B cell (primary cell): Measurements from ENCODE around the gene RNU5B-1. TPM values are rescaled to one million over a fixed set of nuclear protein-coding genes. Genes with fewer than 3 reads are reported as not detected.

Experiments used
- ATAC-seq: fragments of 200-7000 bp; cut with Tn5 transposase; one replicate; pipeline ENCODE4 v1.10.0; 2021; ENCODE audit warnings: low read depth, mild to moderate bottlenecking, moderate number of reproducible peaks, moderate library complexity
- CTCF ChIA-PET: fragments of 350-600 bp; sonication (Branson Sonifier 250); formaldehyde crosslinking; loops from one replicate; lab custom pipeline; 2021; ENCODE audit warnings: antibody characterized with exemption, inconsistent platforms; lab: Charles Lee
- POLR2A ChIA-PET: fragments of 350-600 bp; sonication (Branson Sonifier 250); formaldehyde crosslinking; loops from one replicate; lab custom pipeline; 2021; ENCODE audit warnings: antibody characterized with exemption; lab: Charles Lee
- DNase-seq: peaks from one replicate; pipeline ENCODE4 v3.0.0; 2013
- H2AFZ ChIP-seq: 2 replicates; pipeline ENCODE4 v1.6.1; 2012; ENCODE audit warnings: mild to moderate bottlenecking, low read depth, low read length; ENCODE audit not compliant: insufficient read depth, poor library complexity, severe bottlenecking
- H3K27ac ChIP-seq, 2 donors: 1 replicate in 1 of 2; 2 replicates in 1 of 2; pipeline ENCODE4 v1.5.1; 2012 to 2013; ENCODE audit warnings: low read length in 2 of 2, mild to moderate bottlenecking in 2 of 2, moderate library complexity in 1 of 2
- H3K27me3 ChIP-seq, 4 experiments: fragments of 200-600 bp in 1 of 4; sonication (generic) in 1 of 4; replicated peaks in 1 of 4; 1 replicate in 2 of 4; 2 replicates in 2 of 4; pipeline versions ENCODE4 v1.6.1 to v1.7.0; 2013 to 2016; ENCODE audit warnings: low read length in 3 of 4, mild to moderate bottlenecking in 2 of 4, mixed read lengths in 1 of 4, moderate library complexity in 1 of 4; ENCODE audit not compliant: insufficient read depth in 4 of 4, control insufficient read depth in 3 of 4; ENCODE audit errors: control extremely low read depth in 1 of 4
- H3K36me3 ChIP-seq, 2 experiments: replicated peaks in 1 of 2; 1 replicate in 1 of 2; 2 replicates in 1 of 2; pipeline versions ENCODE4 v1.6.1 to v1.7.1; 2013; ENCODE audit warnings: low read length in 1 of 2; ENCODE audit not compliant: insufficient read depth in 2 of 2, control insufficient read depth in 1 of 2; ENCODE audit errors: control extremely low read depth in 1 of 2, extremely low read depth in 1 of 2
- H3K4me1 ChIP-seq, 2 donors: fragments of 200-600 bp in 1 of 2; sonication (generic) in 1 of 2; 1 replicate in 1 of 2; 2 replicates in 1 of 2; pipeline versions ENCODE4 v1.5.1 to v1.6.1; 2013 to 2017; ENCODE audit warnings: low read length in 2 of 2; ENCODE audit not compliant: control insufficient read depth in 2 of 2, insufficient read depth in 2 of 2
- H3K4me2 ChIP-seq: replicated peaks from 2 replicates; pipeline ENCODE3; 2012; ENCODE audit warnings: mild to moderate bottlenecking, low read depth, low read length; ENCODE audit not compliant: poor library complexity, severe bottlenecking
- H3K4me3 ChIP-seq, 5 experiments: fragments of 200-600 bp in 1 of 5; sonication (generic) in 1 of 5; 1 replicate in 3 of 5; 2 replicates in 2 of 5; pipeline versions ENCODE4 v1.5.1 to v1.7.0; 2011 to 2016; ENCODE audit warnings: low read length in 4 of 5, mild to moderate bottlenecking in 4 of 5, low read depth in 2 of 5, control low read depth in 1 of 5, moderate library complexity in 1 of 5; ENCODE audit not compliant: insufficient read depth in 1 of 5; ENCODE audit errors: control extremely low read depth in 1 of 5, extremely low read depth in 1 of 5
- H3K79me2 ChIP-seq: fragments of 200-600 bp; sonication (generic); one replicate; pipeline ENCODE4 v1.6.0; 2016; ENCODE audit warnings: low read length; ENCODE audit not compliant: control insufficient read depth, insufficient read depth
- H3K9ac ChIP-seq: fragments of 200-600 bp; sonication (generic); 2 replicates; pipeline ENCODE4 v1.6.1; 2017; ENCODE audit warnings: mild to moderate bottlenecking, low read length, moderate library complexity
- H3K9me3 ChIP-seq, 3 donors: one replicate each; pipeline versions ENCODE4 v1.6.1 to v1.7.1; 2013; ENCODE audit warnings: low read length in 2 of 3; ENCODE audit not compliant: control insufficient read depth in 2 of 3, insufficient read depth in 1 of 3; ENCODE audit errors: control extremely low read depth in 1 of 3
- H4K20me1 ChIP-seq: 2 replicates; pipeline ENCODE4 v1.6.0; 2012; ENCODE audit warnings: mild to moderate bottlenecking, low read length; ENCODE audit not compliant: insufficient read depth, control insufficient read depth, poor library complexity, severe bottlenecking
- H3K27ac Mint-ChIP-seq: one replicate; pipeline ENCODE4 v1.8.0; 2021; ENCODE audit warnings: mixed read lengths
- H3K27me3 Mint-ChIP-seq: one replicate; pipeline ENCODE4 v1.8.0; 2021; ENCODE audit warnings: mixed read lengths
- H3K4me1 Mint-ChIP-seq: one replicate; pipeline ENCODE4 v1.8.0; 2021; ENCODE audit warnings: mixed read lengths
- H3K4me3 Mint-ChIP-seq: one replicate; pipeline ENCODE4 v1.8.0; 2021; ENCODE audit warnings: mixed read lengths
- H3K9me3 Mint-ChIP-seq: one replicate; pipeline ENCODE4 v1.8.0; 2022; ENCODE audit warnings: mixed read lengths; ENCODE audit not compliant: insufficient read depth
- CTCF ChIP-seq: fragments of 200-600 bp; IDR thresholded peaks from one replicate; pipeline ENCODE4 v1.8.0; 2022; ENCODE audit warnings: antibody characterized with exemption, mild to moderate bottlenecking
- EZH2 ChIP-seq: IDR thresholded peaks from 2 replicates; pipeline ENCODE4 v1.6.1; 2012; ENCODE audit warnings: borderline replicate concordance, low read depth, mild to moderate bottlenecking, moderate library complexity, low read length; ENCODE audit not compliant: insufficient read depth, poor library complexity, severe bottlenecking
- WGBS: methylation state at CpG from one replicate; pipeline ENCODE4 v1.1.5; 2013; ENCODE audit warnings: missing lambda C conversion rate; ENCODE audit not compliant: insufficient coverage; 5-methylcytosine and 5-hydroxymethylcytosine counted together
- intact Hi-C: fragments of 100-400 bp; cut with micrococcal nuclease; formaldehyde crosslinking; loops from one replicate; pipeline ENCODE4 v1.10.0; 2022
- polyA plus RNA-seq: library from polyadenylated mRNA; depleted of rRNA; stranded (reverse); fragments of >200 nt; gene quantifications from 2 replicates; pipeline ENCODE4 v1.2.3, GENCODE V29; 2012
- total RNA-seq, 2 donors: library from RNA; stranded (reverse); fragments of 120-200 nt in 1 of 2; gene quantifications; 1 replicate in 1 of 2; 2 replicates in 1 of 2; pipeline versions ENCODE4 v1.2.3 to v1.2.4, GENCODE V29; 2013 to 2022

The RNU5B-1 gene
- total and polyA plus RNA-seq, 2 donors (not counting 1 experiment from before 2014, with no cell fraction given): 21.7 TPM; not detected in 1

GRCh38 chr15:65336493-65337435, 32.3 kb downstream of the RNU5B-1 start:
- CTCF ChIA-PET: interaction anchor here (0.6 to 1.2 kb wide), 3 partner anchors 13 to 150 kb away, joined by 3 read pairs; no protein-coding TSS in a partner anchor
- H3K27ac ChIP-seq: no peak overlapping the region
- peaks cover 0 to 21% (median 5%) of the 10 kb centered on the region in 4 experiments for H3K27me3 ChIP-seq
- peak overlapping the region; percentile 26 for H3K9ac ChIP-seq
- no peak overlapping the region for H3K4me3 ChIP-seq
- POLR2A ChIA-PET: no interaction called here
- no peak overlapping the region for H3K27ac Mint-ChIP-seq
- H3K4me3 Mint-ChIP-seq: peak overlapping the region; percentile 74
- H3K4me1 Mint-ChIP-seq: peaks cover 18% of the 10 kb centered on the region
- H3K36me3 ChIP-seq: no peaks in the 10 kb centered on the region
- no peak overlapping the region for H2AFZ ChIP-seq
- intact Hi-C loops: no loop called here
- H3K4me2 ChIP-seq: peak overlapping the region; percentile 53
- DNase-seq (peak; percentile 41), ATAC-seq (peak; percentile 83)
- peaks cover 36% of the 10 kb centered on the region for H3K27me3 Mint-ChIP-seq
- H3K9me3 ChIP-seq: no peaks in the 10 kb centered on the region
- H3K79me2 ChIP-seq: no peaks in the 10 kb centered on the region
- no peaks in the 10 kb centered on the region for H3K9me3 Mint-ChIP-seq
- TF ChIP-seq CTCF: no peak
- TF ChIP-seq EZH2: no peak
- H4K20me1 ChIP-seq: no peaks in the 10 kb centered on the region
- 56% methylated on average over 12 of the region's 21 CpGs for WGBS
- H3K4me1 ChIP-seq: peaks cover 14 to 22% of the 10 kb centered on the region in 2 donors
